Keratinocyte (primary cell): ENCODE measurements around the gene HSPG2. TPM values are rescaled to one million over a fixed set of nuclear protein-coding genes. Genes with fewer than 3 reads are reported as not detected.

ENCODE experiments used
- DNase-seq: peaks from one replicate; pipeline ENCODE4 v3.0.0-alpha.2; 2011; ENCODE audit warnings: low read depth, missing footprints, low spot score
- FAIRE-seq: peaks from 2 replicates; lab custom pipeline; 2011; peaks lifted over from hg19 to GRCh38; lab: Jason Lieb, UNC
- H2AFZ ChIP-seq: 2 replicates; pipeline ENCODE4 v1.6.0; 2012; ENCODE audit warnings: low read length, control low read depth, inconsistent platforms; ENCODE audit not compliant: control insufficient read depth
- H3K27ac ChIP-seq: 2 replicates; pipeline ENCODE4 v1.5.1; 2011; ENCODE audit warnings: low read length; ENCODE audit not compliant: control insufficient read depth, insufficient read depth
- H3K27me3 ChIP-seq: 3 replicates; pipeline ENCODE4 v1.6.0; 2011; ENCODE audit warnings: low read length; ENCODE audit not compliant: control insufficient read depth, insufficient read depth; ENCODE audit errors: extremely low read depth
- H3K36me3 ChIP-seq, 2 experiments: 2 replicates in 1 of 2; 3 replicates in 1 of 2; pipeline ENCODE4 v1.5.1; 2011; ENCODE audit warnings: low read length in 2 of 2, mild to moderate bottlenecking in 1 of 2; ENCODE audit not compliant: control insufficient read depth in 2 of 2, insufficient read depth in 2 of 2; ENCODE audit errors: extremely low read depth in 1 of 2
- H3K4me1 ChIP-seq: 3 replicates; pipeline ENCODE4 v1.5.1; 2011; ENCODE audit warnings: low read length; ENCODE audit not compliant: control insufficient read depth, insufficient read depth; ENCODE audit errors: extremely low read depth
- H3K4me2 ChIP-seq: 3 replicates; pipeline ENCODE4 v1.6.0; 2011; ENCODE audit warnings: low read depth, low read length; ENCODE audit not compliant: control insufficient read depth, insufficient read depth; ENCODE audit errors: extremely low read depth
- H3K4me3 ChIP-seq, 3 experiments: fragments of 200-600 bp in 1 of 3; sonication (generic) in 1 of 3; 2 replicates in 2 of 3; 3 replicates in 1 of 3; pipeline ENCODE4 v1.5.1; 2011 to 2016; ENCODE audit warnings: low read length in 3 of 3, mild to moderate bottlenecking in 3 of 3, control low read depth in 2 of 3, inconsistent platforms in 1 of 3, low read depth in 1 of 3, mixed read lengths in 1 of 3, mixed run types in 1 of 3, moderate library complexity in 1 of 3; ENCODE audit not compliant: control insufficient read depth in 2 of 3, insufficient read depth in 2 of 3; ENCODE audit errors: extremely low read depth in 1 of 3
- H3K79me2 ChIP-seq: 2 replicates; pipeline ENCODE4 v1.6.0; 2012; ENCODE audit warnings: low read length; ENCODE audit not compliant: control insufficient read depth, insufficient read depth
- H3K9ac ChIP-seq: 3 replicates; pipeline ENCODE4 v1.6.0; 2011; ENCODE audit warnings: low read length; ENCODE audit not compliant: control insufficient read depth, insufficient read depth; ENCODE audit errors: extremely low read depth
- H3K9me1 ChIP-seq: 3 replicates; pipeline ENCODE4 v1.6.0; 2011; ENCODE audit warnings: low read length; ENCODE audit not compliant: control insufficient read depth, insufficient read depth; ENCODE audit errors: extremely low read depth
- H3K9me3 ChIP-seq: 2 replicates; pipeline ENCODE4 v1.5.1; 2012; ENCODE audit warnings: low read depth, low read length; ENCODE audit not compliant: control insufficient read depth
- H4K20me1 ChIP-seq: 3 replicates; pipeline ENCODE4 v1.6.0; 2011; ENCODE audit warnings: low read length; ENCODE audit not compliant: control insufficient read depth, insufficient read depth; ENCODE audit errors: extremely low read depth
- EZH2 ChIP-seq: IDR thresholded peaks from one replicate; pipeline ENCODE4 v1.6.1; 2012; ENCODE audit warnings: inconsistent platforms, mild to moderate bottlenecking, low read length, moderate library complexity
- dilution Hi-C: fragments of 300-500 bp; cut with MboI; formaldehyde crosslinking; loops from one replicate; pipeline ENCODE4 v1.7.0; 2020; ENCODE audit warnings: low sequenced_read_pairs; ENCODE audit not compliant: extremely low pct_ligation_motif_present
- polyA plus RNA-seq, 5 experiments: library from polyadenylated mRNA; depleted of rRNA in 3 of 5; stranded (reverse) in 3 of 5; stranded (forward) in 1 of 5; unstranded in 1 of 5; fragments of >200 nt; gene quantifications; 1 replicate in 1 of 5; 2 replicates in 3 of 5; 3 replicates in 1 of 5; pipeline versions ENCODE4 v1.2.1 to v1.2.3, GENCODE V29; 2011 to 2012; ENCODE audit warnings: missing spikeins in 2 of 5, low read depth in 1 of 5, low replicate concordance in 1 of 5
- TF ChIP-seq, protein P1 (sequence below), 3 experiments: IDR thresholded peaks in 1 of 3; conservative IDR thresholded peaks in 1 of 3; optimal IDR thresholded peaks in 1 of 3; 2 replicates in 2 of 3; 3 replicates in 1 of 3; pipeline versions ENCODE3 to v1.5.1; 2011; ENCODE audit warnings: low read length in 3 of 3, mild to moderate bottlenecking in 3 of 3, moderate library complexity in 2 of 3, control low read depth in 1 of 3, inconsistent platforms in 1 of 3; ENCODE audit not compliant: insufficient read depth in 2 of 3; ENCODE audit errors: extremely low read depth in 1 of 3

The HSPG2 gene
- polyA plus RNA-seq, 1 donor (not counting 4 experiments of a cell fraction or from before 2014, with no cell fraction given): 9.0 TPM

DNA sequence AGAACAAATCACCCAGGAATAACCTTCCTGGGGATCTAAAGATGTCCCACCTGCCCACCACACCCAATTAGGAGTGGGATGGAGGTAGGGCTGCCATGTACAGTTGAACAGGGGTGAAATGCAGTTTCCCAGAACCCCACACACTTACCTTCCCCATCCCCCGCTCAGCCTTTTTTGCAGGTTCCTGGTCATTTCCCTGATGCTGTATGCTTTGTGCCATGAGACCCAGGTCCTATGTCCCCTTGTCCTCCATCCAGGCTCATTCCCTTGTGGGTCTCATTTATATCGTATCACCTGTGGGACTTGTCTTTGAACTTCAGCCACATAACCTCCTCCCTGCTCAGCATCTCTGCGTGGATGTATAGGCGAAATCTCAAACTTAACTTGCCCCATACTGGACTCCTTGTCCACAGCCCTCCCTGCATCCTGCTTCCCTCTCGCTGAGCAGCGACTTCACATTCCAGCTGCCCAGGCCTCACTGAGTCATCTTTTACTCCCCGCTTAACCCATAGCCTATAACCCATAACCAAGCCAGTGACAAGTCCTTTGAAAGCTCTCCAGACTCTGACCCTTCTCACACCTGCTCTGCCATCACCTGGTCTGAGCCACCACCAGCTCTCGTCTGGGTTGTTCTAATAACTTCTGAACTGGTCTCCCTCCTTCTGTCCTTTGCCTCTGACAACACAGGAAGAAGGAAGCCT, 120.4 kb downstream of the HSPG2 start:
- no peak for FAIRE-seq

DNA sequence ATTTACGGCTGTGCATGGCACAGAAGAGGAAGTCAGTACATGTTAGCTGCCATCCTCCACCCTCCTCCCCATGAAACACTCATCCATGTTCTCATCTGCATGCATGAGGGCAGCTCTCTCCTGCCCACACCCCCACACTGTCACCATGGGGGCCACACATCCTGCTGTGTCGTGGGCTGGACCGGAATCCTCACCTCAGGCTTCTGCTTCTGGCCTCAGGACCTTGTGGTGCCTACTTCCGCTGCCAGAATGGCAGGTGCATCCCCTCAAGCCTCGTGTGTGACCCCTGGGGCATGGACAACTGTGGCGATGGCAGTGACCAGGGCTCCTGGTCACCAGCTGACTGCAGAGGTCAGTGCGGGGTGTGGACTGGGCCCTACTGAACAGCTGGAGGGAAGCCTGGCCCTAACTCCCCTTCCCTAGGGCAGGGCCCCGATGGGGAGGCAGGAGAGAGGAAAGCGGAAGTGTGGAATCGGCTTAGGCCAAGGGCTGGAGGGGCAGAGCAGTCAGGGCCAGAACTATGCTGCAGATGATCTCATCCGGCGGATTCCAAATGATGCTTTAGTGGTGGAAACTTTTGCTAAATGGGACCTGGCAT, 121.3 kb downstream of the HSPG2 start:
- H3K27ac ChIP-seq: no peak overlapping the region
- no peaks in the 10 kb centered on the region for H4K20me1 ChIP-seq
- TF ChIP-seq EZH2: no peak
- TF ChIP-seq, protein P1, sequence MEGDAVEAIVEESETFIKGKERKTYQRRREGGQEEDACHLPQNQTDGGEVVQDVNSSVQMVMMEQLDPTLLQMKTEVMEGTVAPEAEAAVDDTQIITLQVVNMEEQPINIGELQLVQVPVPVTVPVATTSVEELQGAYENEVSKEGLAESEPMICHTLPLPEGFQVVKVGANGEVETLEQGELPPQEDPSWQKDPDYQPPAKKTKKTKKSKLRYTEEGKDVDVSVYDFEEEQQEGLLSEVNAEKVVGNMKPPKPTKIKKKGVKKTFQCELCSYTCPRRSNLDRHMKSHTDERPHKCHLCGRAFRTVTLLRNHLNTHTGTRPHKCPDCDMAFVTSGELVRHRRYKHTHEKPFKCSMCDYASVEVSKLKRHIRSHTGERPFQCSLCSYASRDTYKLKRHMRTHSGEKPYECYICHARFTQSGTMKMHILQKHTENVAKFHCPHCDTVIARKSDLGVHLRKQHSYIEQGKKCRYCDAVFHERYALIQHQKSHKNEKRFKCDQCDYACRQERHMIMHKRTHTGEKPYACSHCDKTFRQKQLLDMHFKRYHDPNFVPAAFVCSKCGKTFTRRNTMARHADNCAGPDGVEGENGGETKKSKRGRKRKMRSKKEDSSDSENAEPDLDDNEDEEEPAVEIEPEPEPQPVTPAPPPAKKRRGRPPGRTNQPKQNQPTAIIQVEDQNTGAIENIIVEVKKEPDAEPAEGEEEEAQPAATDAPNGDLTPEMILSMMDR (optimal IDR thresholded peaks at IDR 0.05 in 1 of 3, IDR thresholded peaks at IDR 0.05 in 1 of 3, conservative IDR thresholded peaks at IDR 0.05 in 1 of 3; ENCODE audit: extremely low read depth in 1 of 3, insufficient read depth in 2 of 3, low read length in 3 of 3): no peak
- H3K9me3 ChIP-seq: no peaks in the 10 kb centered on the region
- no peaks in the 10 kb centered on the region for H3K79me2 ChIP-seq
- no peak overlapping the region for H2AFZ ChIP-seq
- dilution Hi-C loops: no loop called here
- FAIRE-seq (no peak), DNase-seq (no peak)
- no peaks in the 10 kb centered on the region for H3K9me1 ChIP-seq
- H3K9ac ChIP-seq: no peak overlapping the region
- H3K4me1 ChIP-seq: no peaks in the 10 kb centered on the region
- no peaks in the 10 kb centered on the region for H3K36me3 ChIP-seq
- no peak overlapping the region for H3K4me2 ChIP-seq
- H3K27me3 ChIP-seq: peaks cover 5% of the 10 kb centered on the region
- H3K4me3 ChIP-seq: no peak overlapping the region

More for the DNA sequence above, 120.4 kb downstream of the HSPG2 start:
- TF ChIP-seq EZH2: no peak
- TF ChIP-seq, protein P1 (optimal IDR thresholded peaks at IDR 0.05 in 1 of 3, IDR thresholded peaks at IDR 0.05 in 1 of 3, conservative IDR thresholded peaks at IDR 0.05 in 1 of 3; ENCODE audit: extremely low read depth in 1 of 3, insufficient read depth in 2 of 3, low read length in 3 of 3): no peak
- no peaks in the 10 kb centered on the region for H3K4me1 ChIP-seq
- H3K9ac ChIP-seq: no peak overlapping the region
- H3K79me2 ChIP-seq: no peaks in the 10 kb centered on the region
- no peak overlapping the region for H3K4me2 ChIP-seq
- no peaks in the 10 kb centered on the region for H3K9me1 ChIP-seq
- peaks cover 5% of the 10 kb centered on the region for H3K27me3 ChIP-seq
- dilution Hi-C loops: no loop called here
- no peak overlapping the region for H2AFZ ChIP-seq
- H3K27ac ChIP-seq: no peak overlapping the region
- DNase-seq: no peak
- H4K20me1 ChIP-seq: no peaks in the 10 kb centered on the region
- peaks cover 0 to 6% of the 10 kb centered on the region in 2 experiments for H3K36me3 ChIP-seq
- H3K9me3 ChIP-seq: no peaks in the 10 kb centered on the region
- no peak overlapping the region for H3K4me3 ChIP-seq
